ENCODE data around the gene DLX4. TPM values are rescaled to one million over a fixed set of nuclear protein-coding genes. Genes with fewer than 3 reads are reported as not detected.

Gene DLX4
- total RNA-seq, 1 experiment from 2014 or later: 2.5 TPM

GRCh38 chr17:49995055-49995738 is 26.2 kb downstream of the DLX4 start, which contains the start of gene DLX3:
TSS of gene DLX3 (minus strand) at chr17:49995224. CDS start at chr17:49994998, 226 bp downstream.
- no peaks in the 10 kb centered on the region for H3K79me2 ChIP-seq (ENCODE audit: insufficient read depth, low read length)
- H3K23ac ChIP-seq (ENCODE audit: insufficient read length, low read depth, low read length): no peak within 1 kb of the TSS
- no peak within 1 kb of the TSS for H3K56ac ChIP-seq (ENCODE audit: insufficient read length, low read depth, low read length)
- no peak within 1 kb of the TSS for H3K18ac ChIP-seq (ENCODE audit: insufficient read length, low read depth, low read length)
- no peak within 1 kb of the TSS for H2BK12ac ChIP-seq (ENCODE audit: insufficient read length, low read depth, low read length)
- H3K4me1 ChIP-seq (ENCODE audit: insufficient read depth, low read length): no peaks in the 10 kb centered on the region; the same call in 1 of the 2 replicates
- H3K79me1 ChIP-seq (ENCODE audit: insufficient read depth, low read depth, low read length, poor library complexity, severe bottlenecking): no peaks in the 10 kb centered on the region
- H4K8ac ChIP-seq (replicated peaks; ENCODE audit: insufficient read length, low read depth, low read length): no peak within 1 kb of the TSS
- H3K27ac Mint-ChIP-seq: peak within 1 kb of the TSS in 1 of 3 experiments; percentile 54; a peak in 1 of 7 replicates
- peaks cover 34 to 35% of the 10 kb centered on the region in 2 experiments for H3K4me1 Mint-ChIP-seq
- no CpG with 5 or more reads among the region's 29 CpGs for WGBS (ENCODE audit: extremely low coverage, insufficient read length, low lambda C conversion rate)
- no peak within 1 kb of the TSS for H3K9ac ChIP-seq (ENCODE audit: extremely low read depth, insufficient read length, low read length)
- no peak within 1 kb of the TSS for H4K5ac ChIP-seq (ENCODE audit: insufficient read length, low read depth, low read length)
- peak; percentile 97 for DNase-seq
- no peak for TF ChIP-seq CTCF (conservative IDR thresholded peaks at IDR 0.05)
- H2AK5ac ChIP-seq (ENCODE audit: insufficient read length, low read length): no peak within 1 kb of the TSS
- H3K27ac ChIP-seq (ENCODE audit: insufficient read length, low read depth, low read length): no peak within 1 kb of the TSS
- peaks cover 11% of the 10 kb centered on the region for H3K23me2 ChIP-seq (ENCODE audit: insufficient read length, low read depth, low read length, poor library complexity, severe bottlenecking)
- H3K4me2 ChIP-seq (ENCODE audit: insufficient read depth, insufficient read length, low read length): peak within 1 kb of the TSS; percentile 60
- H2BK20ac ChIP-seq (ENCODE audit: low read depth, low read length, poor library complexity, severe bottlenecking): no peak within 1 kb of the TSS
- peaks cover 95% of the 10 kb centered on the region for H3K27me3 Mint-ChIP-seq (ENCODE audit: low read depth)
- H3K4ac ChIP-seq (ENCODE audit: low read depth, low read length): no peak within 1 kb of the TSS
- no peak within 1 kb of the TSS for H2BK120ac ChIP-seq (ENCODE audit: low read depth, low read length, poor library complexity, severe bottlenecking)
- peak within 1 kb of the TSS; percentile 55 to 80 for H3K4me3 Mint-ChIP-seq
- H4K20me1 ChIP-seq (ENCODE audit: control insufficient read depth, insufficient read depth, insufficient read length): peaks cover 5% of the 10 kb centered on the region
- H3K9me3 Mint-ChIP-seq: peaks cover 6 to 10% of the 10 kb centered on the region in 2 experiments; a peak in 4 of 5 replicates
- no peak within 1 kb of the TSS for H3T11ph ChIP-seq (ENCODE audit: low read length)
- H2BK15ac ChIP-seq (ENCODE audit: low read depth, low read length): no peak within 1 kb of the TSS
- H2BK5ac ChIP-seq (ENCODE audit: insufficient read length, low read length): no peak within 1 kb of the TSS
- H3K14ac ChIP-seq (ENCODE audit: insufficient read depth, low read length): no peak within 1 kb of the TSS
- peaks cover 0 to 3% (median 2%) of the 10 kb centered on the region in 3 experiments; a peak in 3 of 7 replicates for H3K36me3 Mint-ChIP-seq (ENCODE audit: insufficient read depth in 1 of 3, low read depth in 3 of 3)
- H4K91ac ChIP-seq (ENCODE audit: insufficient read length, low read depth, low read length): no peak within 1 kb of the TSS
- no peaks in the 10 kb centered on the region for H3K9me3 ChIP-seq (ENCODE audit: control insufficient read depth, low read depth, low read length)
- no peak within 1 kb of the TSS for H2AFZ ChIP-seq (ENCODE audit: low read length)
- H3K27me3 ChIP-seq (ENCODE audit: insufficient read depth, low read length): peaks cover 63% of the 10 kb centered on the region

Data from H9 (cell line).